Stimulated activated CD8-positive, alpha-beta memory T cell treated with anti-CD3 and anti-CD28 coated beads, Interleukin-4, amount 100 ng/mL, for 24 hours (primary cell): ENCODE results near the gene TULP1.
"Not testable (repeated sequence)": the region's sequence is repeated elsewhere in the genome, so short reads cannot be mapped to it uniquely, and the experiment has no call there.

Experiments used
- DNase-seq: peaks from one replicate; pipeline ENCODE4 v3.0.0-alpha.2; 2020; ENCODE audit warnings: low read depth

Gene TULP1

DNA sequence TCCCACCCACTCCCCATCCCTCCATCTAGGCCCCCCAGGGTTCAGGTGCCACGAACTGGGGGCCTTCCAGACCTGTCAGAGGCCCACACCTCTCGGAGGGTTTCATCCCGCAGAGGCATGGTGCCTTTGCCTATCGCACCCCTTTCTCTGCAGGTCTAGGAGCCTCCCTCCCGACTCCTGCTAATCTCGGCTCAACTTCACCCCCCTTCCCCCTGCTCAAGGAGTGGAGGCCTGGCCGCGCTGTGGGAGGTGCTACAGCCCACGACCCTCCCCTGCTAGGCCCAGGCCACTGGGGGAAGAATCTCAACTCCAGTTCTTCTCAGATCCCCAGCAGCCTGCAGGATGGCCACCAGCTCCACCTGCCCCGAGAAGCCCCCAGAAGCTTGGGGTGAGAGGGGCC is at the start of gene TULP1:
TULP1 (minus strand) TSS at position 157 of the 400 bp plus-strand sequence; CDS start at position 119, 38 bp downstream.
- DNase-seq, result no peak

DNA sequence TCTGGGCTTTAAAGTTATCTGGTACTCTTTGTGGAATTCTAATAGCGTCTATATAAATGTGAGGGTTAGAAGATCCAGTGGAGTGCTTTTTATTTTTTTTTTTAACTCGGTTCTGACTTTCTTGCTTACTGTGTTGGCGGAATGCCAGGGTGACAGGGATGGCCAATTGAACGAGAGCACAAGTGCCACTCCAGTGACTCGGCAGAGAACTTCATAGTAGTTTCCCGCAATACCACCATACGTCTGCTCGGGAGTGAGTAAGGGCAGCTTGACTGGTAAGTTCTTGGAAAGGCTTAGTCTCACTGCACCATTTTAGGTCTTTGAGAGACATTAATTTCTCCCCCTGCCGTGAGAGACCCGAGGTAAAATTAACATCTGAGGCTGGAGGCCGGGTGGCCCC is 49.4 kb upstream of the TULP1 start:
- no peak for DNase-seq

DNA sequence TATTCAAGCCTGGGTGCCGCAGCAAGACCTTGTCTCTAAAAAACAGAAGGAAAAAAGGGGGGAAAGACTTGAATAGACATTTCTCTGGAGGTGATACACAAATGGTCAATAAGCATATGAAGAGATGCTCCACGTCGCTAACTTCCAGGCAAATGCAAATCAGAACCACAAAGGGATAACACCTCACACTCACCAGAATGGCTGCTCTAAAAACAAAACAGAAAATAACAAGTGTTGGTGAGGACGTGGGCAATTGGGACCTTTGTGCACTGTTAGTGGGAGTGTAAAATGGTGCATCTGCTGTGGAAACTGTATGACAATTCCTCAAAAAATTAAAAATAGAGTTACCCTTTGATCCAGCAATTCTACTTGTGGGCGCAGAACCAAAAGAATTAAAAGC is 48.4 kb upstream of the TULP1 start:
- no peak for DNase-seq

DNA sequence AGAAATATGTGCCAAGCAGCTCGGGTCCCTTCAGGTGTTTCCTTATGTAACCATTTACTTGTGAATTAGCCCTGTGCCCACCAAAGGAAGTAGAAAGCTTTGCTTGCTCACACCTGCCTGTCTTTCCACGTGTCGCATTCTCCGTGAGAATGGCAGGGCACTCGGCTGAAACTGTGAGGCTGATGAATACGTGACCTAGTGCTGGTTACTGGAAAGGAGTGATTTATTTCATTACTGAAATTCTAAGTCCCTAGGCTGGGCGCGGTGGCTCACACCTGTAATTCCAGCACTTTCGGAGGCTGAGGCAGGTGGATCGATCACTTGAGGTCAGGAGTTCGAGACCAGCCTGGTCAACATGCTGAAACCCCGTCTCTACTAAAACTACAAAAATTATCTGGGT is 45.9 kb upstream of the TULP1 start:
- DNase-seq, result no peak

DNA sequence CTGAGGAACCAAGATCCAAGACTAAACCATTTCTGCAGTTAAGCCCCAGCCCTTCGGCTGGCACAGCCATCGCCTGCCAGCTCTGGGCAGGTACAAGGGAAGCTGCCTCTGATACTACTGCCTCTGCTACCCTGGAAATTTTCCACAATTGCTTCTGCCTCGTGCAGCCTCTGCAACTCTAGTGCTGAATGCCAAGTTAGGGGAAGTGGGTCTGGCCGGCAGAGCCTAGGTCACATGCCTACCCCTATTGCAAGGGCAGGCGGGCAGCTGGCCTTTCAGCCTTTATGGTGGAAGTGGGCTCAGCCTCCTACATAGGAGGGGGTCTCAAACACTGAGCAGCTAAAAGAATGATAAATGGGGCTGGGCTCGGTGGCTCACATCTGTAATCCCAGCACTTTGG is 44.5 kb upstream of the TULP1 start:
- no peak for DNase-seq

DNA sequence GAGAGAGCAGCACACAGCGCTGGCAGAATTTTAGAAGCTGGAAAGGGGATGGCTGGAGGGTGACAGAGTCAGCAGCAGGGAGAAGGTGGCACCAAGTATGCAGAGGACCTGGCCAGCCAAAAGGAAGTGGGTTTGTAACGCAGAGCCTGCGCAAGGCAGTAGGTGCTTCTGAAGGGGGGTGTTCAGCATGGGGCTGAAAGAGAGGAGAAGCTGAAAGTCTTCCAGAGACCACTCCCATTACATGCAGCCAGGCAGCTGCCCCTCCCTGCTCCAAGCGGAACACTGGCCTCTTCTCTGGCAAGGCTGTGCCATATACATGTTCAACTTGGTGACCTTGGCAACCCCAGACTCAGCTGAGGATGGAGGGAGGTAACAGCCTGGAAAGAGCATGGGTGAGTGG is 42.1 kb upstream of the TULP1 start:
- no peak for DNase-seq

DNA sequence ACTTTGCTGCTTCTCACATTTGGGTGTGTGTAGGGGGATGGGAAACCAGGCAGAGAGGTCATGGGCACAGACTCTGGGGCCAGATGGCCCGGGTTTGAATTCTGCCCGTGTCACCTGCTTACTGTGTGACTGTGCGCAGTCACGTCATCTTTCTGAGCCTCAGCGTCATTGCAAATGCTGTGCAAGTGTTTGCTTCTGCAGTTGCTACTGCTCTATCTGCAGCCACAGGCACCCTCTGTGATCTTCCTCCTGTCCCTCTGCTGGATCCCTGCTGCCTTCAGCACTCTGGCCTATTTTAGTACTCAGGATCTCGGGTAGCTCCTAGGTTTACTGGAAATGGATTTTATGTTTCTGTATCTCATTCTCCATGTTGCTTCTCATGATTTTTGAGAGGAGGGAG is 40.6 kb upstream of the TULP1 start:
- no peak for DNase-seq

DNA sequence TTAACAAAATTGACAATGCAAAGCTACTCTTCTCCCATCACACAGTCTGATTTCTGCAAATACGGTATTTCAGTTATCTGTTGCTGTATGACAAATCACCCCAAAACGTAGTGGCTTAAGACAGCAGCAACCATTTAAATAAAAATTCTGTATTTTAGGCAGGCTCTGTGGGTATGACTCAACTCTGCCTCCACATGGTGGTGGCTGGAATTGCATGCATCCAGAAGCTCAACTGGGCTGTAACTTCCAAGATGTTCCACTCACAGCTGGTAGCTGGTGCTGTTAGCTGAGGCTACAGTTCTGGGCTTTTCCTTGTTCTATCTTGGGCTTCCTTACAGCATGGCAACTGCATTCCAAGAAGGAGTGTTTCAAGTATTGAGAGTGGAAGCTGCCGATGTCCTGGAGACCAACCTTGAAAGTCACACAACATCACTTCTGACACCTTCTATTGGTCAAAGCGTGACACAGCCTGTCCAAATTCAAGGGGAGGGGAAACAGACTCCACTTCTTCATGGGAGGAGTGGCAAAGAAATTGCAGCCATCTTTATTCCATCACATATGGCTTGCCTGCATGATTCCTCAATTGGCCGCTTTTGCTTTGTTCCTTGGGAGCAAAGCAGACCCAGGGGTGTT is 39.7 kb upstream of the TULP1 start:
- peak; percentile 41 for DNase-seq

DNA sequence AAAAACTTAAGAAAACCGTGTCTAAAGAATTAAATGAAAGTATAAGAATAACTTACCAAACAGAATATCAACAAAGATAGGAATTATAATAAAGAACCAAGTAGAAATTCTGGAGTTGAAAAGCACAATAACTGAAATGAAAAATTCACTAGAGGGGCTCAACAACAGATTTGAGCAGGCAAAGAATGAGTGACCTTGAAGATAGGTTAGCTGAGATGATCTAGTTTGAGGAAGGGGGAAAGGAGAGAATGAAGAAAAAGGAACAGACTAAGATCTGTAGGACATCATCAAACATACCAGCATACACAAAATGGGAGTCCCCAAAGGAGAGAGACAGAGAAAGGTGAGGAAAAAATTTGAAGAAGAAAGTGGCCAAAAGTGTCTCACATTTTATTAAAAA is 37.7 kb upstream of the TULP1 start:
- DNase-seq, result no peak

DNA sequence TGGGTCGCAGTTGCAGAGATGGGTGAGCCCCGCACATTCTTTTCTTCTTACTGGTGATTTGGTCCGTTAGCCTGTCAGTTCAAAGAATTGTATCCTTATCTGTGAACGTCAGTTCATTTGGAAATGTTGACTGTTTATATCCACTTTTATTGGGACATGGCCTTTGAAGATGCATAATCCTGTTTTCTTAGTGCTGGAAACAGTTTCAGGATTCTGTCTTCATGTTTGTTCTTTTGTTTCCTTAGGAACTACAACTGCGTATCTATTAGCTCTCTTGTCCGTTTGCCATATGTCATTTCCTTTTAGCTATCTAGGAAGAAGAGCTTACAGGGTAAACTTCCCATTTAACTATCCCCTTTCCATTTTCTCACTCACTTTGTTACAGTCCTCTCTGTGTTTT is 35.0 kb upstream of the TULP1 start:
- no peak for DNase-seq

DNA sequence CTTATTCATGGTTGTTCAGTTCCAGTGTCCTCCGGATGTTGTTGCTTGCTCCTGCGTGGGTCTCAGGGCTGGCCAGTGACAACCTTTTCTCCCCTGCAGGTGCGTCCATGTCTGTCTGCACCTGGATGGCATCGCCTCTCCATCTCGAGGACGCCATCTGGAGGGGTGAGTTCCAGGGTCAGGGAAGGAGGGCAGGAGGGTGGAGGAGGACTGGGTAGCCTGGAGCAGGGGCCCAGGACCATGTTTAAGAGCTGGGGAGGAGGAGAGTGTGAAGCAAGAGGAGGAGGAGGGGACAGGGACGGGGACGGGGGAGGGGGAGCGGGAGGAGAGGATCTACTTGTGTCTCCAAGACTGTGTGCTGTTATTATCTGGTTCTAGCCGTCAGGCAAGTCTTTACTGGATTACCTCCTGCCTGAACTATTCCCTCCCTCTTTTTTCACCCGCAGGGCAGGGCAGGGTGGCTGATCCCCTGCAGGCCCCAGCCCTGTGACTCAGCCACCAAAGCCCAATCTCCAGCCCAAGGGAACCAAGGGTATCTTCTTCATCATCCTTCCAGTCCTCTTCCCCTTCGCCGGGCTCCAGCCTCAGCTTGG is 32.2 kb upstream of the TULP1 start:
- DNase-seq, result no peak

DNA sequence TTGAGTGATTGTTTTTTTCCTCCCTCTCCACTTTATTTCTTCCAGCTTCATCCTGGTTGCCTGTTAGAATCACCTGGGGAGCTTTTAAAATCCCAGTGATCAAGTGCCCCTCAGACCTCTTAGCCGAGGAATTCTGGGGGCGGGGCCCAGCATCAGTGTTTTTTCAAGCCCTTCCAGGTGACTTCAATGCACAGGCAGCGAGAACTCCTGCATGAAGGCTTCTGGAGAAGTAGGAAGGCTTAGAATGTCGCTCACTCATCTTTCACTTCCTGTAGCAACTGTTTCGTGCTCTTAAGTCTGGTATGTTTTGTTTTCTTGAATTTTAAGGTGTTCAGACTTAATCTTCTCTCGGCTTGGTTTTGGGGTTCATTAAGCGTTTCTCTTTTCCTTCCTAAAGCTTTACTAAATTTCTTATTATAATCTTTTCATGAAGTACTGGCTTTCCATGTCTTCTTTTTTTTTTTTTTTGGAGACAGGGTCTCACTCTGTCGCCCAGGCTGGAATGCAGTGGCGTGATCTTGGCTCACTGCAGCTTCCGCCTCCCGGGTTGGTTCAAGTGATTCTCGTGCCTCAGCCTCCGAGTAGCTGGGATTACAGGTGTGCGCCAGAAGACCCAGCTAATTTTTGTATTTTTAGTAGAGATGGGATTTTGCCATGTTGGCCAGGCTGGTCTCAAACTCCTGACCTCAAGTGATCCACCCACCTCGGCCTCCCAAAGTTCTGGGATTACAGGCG is 30.9 kb upstream of the TULP1 start:
- DNase-seq, result no peak

DNA sequence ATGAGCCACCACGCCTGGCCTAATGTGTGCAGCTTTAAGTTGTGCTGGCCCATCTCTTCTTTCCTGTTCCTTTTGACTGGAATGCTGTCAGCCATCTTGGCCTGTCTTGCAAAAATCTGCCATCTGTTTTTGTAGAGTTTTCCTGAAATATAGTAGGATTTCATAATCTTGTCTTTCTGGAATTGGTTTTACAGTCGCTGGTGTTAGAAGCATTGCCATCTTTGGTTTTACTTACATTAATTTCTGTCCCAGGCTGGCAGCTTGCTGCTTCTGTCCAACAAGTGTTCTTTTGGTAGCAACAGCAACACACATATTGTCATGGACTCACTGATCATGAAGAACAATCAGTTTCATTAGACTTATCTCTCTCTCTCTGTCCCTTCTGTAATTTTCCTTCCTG is 29.1 kb upstream of the TULP1 start:
- DNase-seq, result no peak

DNA sequence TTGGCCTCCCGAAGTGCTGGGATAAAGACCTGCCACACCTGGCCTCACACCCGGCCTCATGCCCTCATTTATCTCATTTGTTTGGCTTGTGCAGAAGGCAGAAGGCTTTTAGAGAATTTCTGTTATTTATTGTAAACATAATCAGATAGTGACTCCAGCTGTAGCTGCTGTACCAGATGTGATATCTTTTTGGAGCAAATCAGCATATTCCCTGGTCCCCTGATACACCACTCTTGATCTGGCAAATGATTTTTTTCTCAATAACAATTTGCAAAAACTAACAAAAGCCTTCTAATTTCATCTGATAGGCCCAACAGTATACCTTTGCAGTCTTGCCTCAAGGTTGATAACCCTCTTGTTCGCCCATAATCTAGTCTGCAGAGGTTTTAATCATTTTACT is 26.5 kb upstream of the TULP1 start:
- no peak for DNase-seq

DNA sequence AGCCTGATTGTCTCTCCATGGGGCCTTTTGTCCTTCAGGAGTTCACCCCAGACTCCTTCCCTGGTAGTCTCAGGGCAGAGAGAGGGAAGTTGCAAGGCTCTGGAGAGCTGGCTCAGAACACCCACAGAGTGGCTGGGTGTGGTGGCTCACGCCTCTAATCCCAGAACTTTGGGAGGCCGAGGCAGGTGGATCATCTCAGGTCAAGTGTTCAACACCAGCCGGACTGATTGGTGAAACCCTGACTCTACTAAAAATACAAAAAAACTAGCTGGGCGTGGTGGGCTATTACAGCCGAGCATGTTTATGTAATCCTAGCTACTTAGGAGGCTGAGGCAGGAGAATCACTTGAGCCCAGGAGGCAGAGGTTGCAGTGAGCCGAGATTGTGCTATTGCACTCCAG is 23.2 kb upstream of the TULP1 start:
- not testable (repeated sequence) for DNase-seq

DNA sequence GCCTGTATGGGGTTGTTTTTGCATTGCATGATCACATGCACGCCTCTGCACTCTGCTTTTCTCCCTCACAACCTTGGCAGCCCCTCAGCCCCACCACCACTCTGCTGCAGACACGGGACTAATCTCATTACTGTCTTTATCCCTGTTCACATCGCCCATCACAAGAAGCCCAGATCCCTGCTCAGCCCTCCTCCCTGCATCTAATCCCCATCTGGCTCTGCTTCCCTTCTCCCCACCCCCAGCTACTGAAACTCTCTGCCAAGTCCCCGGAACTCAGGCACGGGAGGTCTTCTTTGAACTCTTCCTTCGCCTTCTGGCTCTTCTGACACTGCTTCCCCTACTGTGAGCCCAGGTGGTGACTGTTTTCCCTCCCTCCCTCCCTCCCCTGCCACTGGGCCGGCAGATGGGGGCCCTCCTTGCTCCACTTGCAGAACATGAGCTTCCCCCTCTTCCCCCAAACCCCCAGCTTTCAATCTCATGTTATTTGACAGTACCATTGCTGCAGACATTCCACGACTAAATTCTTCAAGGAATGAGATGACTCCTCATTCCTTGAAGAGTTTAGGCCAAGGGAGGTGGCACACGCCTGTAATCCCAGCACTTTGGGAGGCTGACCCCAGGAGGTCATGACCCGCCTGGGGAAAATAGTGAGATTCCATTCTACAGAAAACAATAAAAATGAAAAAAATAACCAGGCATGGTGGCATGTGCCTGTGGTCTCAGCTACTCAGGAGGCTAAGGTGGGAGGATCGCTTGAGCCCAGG is 21.9 kb upstream of the TULP1 start:
- DNase-seq, result no peak

DNA sequence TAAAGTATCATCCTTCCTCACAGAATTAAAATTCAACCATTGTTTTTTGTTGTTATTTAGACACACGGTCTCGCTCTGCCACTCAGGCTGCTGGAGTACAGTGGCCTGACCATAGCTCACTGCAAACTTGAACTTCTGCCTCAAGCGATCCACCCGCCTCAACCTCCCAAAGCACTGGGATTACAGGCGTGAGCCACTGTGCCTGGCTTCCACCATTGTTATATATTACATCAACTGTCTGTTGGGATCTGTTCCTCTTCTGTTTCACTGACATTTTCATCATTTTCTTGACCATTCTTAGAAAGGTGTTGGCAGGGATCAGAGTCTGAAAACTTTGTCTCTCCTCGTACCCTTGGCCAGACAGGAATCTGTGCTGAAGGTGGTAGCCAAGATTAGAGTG is 21.3 kb upstream of the TULP1 start:
- DNase-seq, result no peak

DNA sequence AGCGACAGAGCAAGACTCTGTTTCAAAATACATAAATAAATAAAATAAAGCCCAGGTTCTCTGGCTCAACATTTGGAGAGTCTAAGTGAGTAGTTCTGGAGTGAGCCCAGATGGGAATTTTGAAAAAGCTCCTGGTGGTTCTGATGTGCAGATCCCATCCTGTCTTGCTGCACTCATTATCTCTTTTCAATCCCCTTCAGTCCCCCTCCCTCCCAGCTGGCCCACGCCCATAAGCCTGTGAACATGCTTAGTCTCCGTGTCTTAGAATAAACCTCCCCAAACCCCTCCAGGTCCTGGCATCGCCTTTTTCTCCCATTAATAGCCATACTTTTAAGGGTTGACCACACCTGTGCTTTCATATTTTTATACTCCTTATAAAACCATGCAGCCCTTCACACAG is 19.4 kb upstream of the TULP1 start:
- no peak for DNase-seq

DNA sequence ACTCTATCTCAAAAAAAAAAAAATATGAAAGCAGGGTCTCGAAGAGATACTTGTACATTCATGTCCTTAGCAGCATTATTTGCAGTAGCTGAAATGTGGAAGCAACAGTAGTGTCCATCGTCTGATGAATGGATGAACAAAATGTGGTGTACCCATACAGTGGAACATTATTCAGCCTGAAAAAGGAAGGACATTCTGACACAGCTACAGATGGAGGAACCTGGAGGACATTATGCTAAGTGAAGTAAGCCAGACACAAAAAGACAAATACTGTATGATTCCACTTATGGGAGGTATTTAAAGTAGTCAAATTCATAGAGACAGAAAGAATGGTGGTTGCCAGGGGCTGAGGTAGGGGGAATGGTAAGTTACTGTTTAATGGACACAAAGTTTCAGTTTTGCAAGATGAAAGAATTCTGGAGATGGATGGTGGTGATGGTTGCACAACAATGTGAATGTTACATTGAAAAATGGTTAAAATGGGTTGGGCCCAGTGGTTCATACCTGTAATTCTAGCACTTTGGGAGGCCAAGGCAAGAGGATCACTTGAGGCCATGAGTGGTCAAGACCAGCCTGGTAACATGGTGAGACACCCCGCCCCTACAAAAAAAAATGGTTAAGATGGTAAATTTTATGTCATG is 11.8 kb upstream of the TULP1 start:
- DNase-seq, result no peak

DNA sequence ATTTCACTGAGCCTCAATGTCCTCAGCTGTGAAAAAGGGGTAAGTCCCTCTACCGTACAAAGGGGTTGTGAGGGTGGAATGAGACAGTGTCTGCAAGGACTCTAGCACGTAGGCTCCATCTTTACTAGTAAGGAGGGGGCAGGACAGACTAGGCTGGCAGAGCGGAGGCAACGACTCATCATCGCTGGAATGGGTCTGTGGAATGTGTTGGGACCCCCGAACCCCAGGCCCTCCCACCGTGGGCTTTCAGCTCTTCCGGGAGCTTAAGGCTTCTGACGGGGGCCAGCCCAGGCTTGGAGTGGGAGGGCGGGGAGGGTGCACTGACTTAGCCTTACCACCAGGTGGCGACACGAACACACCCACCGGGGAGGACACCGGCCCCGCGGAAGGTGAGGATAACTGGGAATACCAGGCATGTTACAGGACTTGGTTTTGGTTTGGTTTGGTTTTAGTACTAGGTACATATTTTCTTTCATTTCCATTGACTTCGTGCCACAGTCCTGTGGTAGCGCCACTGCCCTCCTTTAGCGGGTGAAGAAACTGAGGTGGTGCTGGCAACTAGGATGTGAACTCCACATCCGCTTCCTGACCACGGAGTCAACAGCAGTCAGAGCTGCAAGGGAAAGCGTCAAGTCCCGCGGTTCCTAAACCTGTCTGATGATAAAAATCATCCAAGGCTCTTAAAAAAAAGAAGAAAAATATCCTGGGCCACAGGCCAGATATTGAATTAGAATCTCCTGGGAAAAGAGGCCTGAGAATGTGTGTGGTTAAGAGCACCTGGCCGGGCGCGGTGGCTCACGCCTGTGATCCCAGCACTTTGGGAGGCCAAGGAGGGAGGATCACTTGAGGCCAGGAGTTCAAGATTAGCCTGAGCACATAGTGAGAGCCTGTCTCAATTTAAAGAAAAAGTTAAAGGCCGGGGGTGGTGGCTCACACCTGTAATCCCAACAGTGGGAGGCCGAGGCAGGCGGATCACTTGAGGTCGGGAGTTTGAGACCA is 10.3 kb upstream of the TULP1 start:
- DNase-seq, result peak; percentile 65

DNA sequence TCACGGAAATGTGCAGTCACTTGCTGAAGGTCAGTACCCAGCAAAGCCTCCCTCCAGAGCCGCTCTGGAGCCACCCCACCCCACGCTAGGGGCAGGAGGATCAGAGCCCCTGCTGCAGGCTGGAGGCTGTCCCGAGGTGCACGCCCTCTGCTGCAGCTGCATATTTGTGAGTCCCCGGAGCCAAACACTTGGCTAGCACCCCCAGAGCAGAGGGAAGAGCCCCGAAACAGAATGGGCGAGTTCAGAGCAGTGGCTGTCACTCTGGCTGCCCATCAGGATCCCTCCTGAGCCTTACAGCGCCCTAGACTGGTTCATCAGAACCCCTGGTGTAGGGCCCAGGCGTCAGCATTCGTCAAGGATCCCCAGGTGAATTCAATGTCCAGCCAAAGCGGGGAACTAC is 9.5 kb upstream of the TULP1 start:
- DNase-seq, result no peak
